WTC11 (cell line): Measurements from ENCODE around the gene QSOX2.

Experiments used
- GABPB1 ChIP-seq: sonication (generic); formaldehyde crosslinking; IDR thresholded peaks from 2 replicates; pipeline ENCODE4 v1.8.1; 2023; ENCODE audit warnings: mild to moderate bottlenecking, missing genetic modification reagents
- SMAD4 ChIP-seq: sonication (generic); formaldehyde crosslinking; IDR thresholded peaks from 2 replicates; pipeline ENCODE4 v1.8.0; 2022; ENCODE audit warnings: mild to moderate bottlenecking, missing genetic modification reagents

DNA sequence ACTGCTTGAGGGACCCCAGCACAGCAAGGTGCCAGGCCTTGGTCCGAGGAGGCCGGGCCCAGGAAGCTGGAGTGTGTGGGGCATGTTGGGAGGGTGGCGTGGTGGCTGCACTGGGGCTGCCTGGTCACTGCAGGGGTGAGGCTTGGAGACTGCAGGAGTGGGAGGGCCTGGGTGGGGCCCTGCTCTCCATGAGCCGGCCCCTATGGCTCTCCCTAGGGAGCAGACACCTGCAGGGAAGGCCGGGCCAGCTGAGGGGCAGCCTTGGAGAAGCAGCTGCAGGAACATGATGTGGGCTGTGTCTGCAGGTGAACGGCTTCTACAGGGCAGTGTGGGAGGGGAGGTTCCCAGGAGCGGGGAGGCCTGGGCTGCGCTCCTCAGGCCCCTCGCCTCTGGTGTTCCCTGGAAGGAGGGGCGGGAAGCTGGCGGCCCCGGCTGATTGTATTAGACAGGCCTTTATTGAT lies 85.2 kb downstream of the QSOX2 start:
- no peak for TF ChIP-seq SMAD4 (CRISPR knock-in tag)
- TF ChIP-seq GABPB1 (CRISPR knock-in tag), result no peak
